ENCODE measurements around the gene ARHGEF9. TPM values are rescaled to one million over a fixed set of nuclear protein-coding genes. Genes with fewer than 3 reads are reported as not detected.

ARHGEF9 gene
- total RNA-seq, 3 donors from 2014 or later, result 9.3 to 28.0 (median 16.1) TPM

DNA sequence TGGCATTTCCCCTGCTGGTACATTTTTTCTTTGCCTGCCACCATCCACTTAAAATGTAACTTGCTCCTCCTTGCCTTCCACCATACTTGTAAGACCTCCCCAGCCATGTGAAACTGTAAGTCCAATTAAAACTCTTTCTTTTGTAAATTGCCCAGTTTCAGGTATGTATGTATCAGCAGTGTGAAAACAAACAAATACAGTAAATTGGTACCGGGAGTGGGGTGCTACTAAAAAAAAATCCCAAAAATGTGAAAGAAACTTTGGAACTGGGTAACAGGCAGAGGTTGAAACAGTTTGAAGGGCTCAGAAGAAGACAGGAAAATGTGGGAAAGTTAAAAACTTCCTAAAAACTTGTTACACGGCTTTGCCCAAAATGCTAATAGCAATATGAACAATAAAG is 16.3 kb downstream of the ARHGEF9 start:
- Histone ChIP-seq H3K36me3 (no peaks in the 10 kb centered on the region), H3K4me1 (no peaks in the 10 kb centered on the region), H3K4me3 (no peak overlapping the region), H3K9me3 (peaks cover 7 to 16% of the 10 kb centered on the region in 2 donors), H3K27me3 (peaks cover 0 to 8% of the 10 kb centered on the region in 2 donors), H3K27ac (no peak overlapping the region)
- TF ChIP-seq, protein P1, sequence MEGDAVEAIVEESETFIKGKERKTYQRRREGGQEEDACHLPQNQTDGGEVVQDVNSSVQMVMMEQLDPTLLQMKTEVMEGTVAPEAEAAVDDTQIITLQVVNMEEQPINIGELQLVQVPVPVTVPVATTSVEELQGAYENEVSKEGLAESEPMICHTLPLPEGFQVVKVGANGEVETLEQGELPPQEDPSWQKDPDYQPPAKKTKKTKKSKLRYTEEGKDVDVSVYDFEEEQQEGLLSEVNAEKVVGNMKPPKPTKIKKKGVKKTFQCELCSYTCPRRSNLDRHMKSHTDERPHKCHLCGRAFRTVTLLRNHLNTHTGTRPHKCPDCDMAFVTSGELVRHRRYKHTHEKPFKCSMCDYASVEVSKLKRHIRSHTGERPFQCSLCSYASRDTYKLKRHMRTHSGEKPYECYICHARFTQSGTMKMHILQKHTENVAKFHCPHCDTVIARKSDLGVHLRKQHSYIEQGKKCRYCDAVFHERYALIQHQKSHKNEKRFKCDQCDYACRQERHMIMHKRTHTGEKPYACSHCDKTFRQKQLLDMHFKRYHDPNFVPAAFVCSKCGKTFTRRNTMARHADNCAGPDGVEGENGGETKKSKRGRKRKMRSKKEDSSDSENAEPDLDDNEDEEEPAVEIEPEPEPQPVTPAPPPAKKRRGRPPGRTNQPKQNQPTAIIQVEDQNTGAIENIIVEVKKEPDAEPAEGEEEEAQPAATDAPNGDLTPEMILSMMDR (IDR thresholded peaks at IDR 0.05), result no peak
- TF ChIP-seq POLR2AphosphoS5 (IDR thresholded peaks at IDR 0.05), result no peak
- no peak for TF ChIP-seq POLR2A (IDR thresholded peaks at IDR 0.05)
- DNase-seq (ENCODE audit: low spot score in 2 of 2), result no peak
- intact Hi-C loops (cut with DNase I; ENCODE audit: low total_unique reads), result no loop called here

DNA sequence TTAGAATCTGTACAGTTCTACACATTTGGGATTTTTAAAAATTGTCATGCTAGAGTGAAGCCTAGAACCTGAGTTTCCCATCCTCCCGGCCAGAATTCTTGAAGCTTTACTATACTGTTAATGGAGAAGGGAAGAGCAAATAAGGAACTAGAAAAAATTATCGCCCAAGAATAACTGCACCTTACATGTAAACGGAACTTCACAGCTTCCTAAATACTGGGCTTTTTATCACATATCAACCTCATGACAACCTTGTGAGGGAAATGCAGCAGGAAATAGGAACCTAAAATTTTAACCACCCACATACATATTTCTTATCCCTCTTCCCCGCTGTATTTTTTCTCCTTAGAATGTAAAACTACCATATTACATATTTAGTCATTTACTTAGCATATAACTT is 19.3 kb downstream of the ARHGEF9 start:
- Histone ChIP-seq H3K4me1 (no peaks in the 10 kb centered on the region), H3K27me3 (peaks cover 0 to 8% of the 10 kb centered on the region in 2 donors), H3K4me3 (no peak overlapping the region), H3K27ac (no peak overlapping the region), H3K36me3 (no peaks in the 10 kb centered on the region), H3K9me3 (peaks cover 7 to 16% of the 10 kb centered on the region in 2 donors)
- intact Hi-C loops (cut with DNase I; ENCODE audit: low total_unique reads), result no loop called here
- DNase-seq (ENCODE audit: low spot score in 2 of 2), result no peak
- TF ChIP-seq POLR2A (IDR thresholded peaks at IDR 0.05) (no peak), POLR2AphosphoS5 (IDR thresholded peaks at IDR 0.05) (no peak)
- TF ChIP-seq, protein P1 (IDR thresholded peaks at IDR 0.05), result no peak

DNA sequence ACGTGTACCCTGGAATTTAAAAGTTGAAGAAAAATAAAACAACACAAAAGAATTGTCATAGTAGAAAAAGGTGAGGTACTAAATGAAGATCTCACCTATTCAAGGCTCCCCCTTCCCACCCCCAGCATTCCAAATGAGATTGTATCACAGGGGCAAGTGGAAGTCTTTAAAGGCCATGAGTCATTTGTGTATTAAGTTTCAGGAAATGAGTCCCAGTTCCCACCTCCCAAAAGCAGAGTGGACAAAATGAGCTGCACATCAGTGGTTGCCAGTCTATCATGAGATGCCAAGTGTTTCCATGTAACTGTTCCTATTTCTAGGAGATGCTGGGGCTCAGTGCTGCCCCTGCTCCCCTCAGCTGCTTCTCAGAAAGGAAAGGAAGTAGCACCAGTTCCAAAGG is 20.1 kb downstream of the ARHGEF9 start:
- TF ChIP-seq, protein P1 (IDR thresholded peaks at IDR 0.05), result no peak
- no peak for DNase-seq (ENCODE audit: low spot score in 2 of 2)
- no peak overlapping the region for H3K27ac ChIP-seq
- peaks cover 7 to 16% of the 10 kb centered on the region in 2 donors for H3K9me3 ChIP-seq
- no peaks in the 10 kb centered on the region for H3K4me1 ChIP-seq
- no peaks in the 10 kb centered on the region for H3K36me3 ChIP-seq
- intact Hi-C loops (cut with DNase I; ENCODE audit: low total_unique reads), result no loop called here
- peaks cover 0 to 10% of the 10 kb centered on the region in 2 donors for H3K27me3 ChIP-seq
- no peak overlapping the region for H3K4me3 ChIP-seq

DNA sequence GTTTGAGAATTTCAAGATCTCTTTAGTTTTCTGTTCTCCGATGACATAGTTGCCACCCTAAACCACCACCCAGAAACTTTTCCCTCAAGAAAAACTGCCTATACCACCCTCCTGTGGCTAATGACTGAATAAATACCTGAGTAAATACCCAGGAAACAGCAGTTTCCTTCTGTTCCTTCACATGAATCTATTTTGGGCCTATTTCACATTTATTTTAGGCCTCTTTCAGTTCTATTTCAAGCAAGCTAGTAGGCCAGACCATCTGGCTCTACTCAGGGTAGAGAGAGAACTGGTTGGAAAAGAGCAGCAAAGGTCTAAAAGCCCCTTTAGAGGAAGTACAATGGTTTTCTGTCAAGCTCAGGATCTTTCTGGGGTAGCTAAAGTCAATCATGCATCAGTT is 23.4 kb downstream of the ARHGEF9 start:
- Histone ChIP-seq H3K4me1 (no peaks in the 10 kb centered on the region), H3K27me3 (peaks cover 0 to 5% of the 10 kb centered on the region in 2 donors), H3K36me3 (no peaks in the 10 kb centered on the region), H3K9me3 (no peaks in the 10 kb centered on the region), H3K27ac (no peak overlapping the region), H3K4me3 (no peak overlapping the region)
- intact Hi-C loops (cut with DNase I; ENCODE audit: low total_unique reads), result no loop called here
- DNase-seq (ENCODE audit: low spot score in 2 of 2), result no peak
- TF ChIP-seq POLR2A (IDR thresholded peaks at IDR 0.05) (no peak), POLR2AphosphoS5 (IDR thresholded peaks at IDR 0.05) (no peak)

DNA sequence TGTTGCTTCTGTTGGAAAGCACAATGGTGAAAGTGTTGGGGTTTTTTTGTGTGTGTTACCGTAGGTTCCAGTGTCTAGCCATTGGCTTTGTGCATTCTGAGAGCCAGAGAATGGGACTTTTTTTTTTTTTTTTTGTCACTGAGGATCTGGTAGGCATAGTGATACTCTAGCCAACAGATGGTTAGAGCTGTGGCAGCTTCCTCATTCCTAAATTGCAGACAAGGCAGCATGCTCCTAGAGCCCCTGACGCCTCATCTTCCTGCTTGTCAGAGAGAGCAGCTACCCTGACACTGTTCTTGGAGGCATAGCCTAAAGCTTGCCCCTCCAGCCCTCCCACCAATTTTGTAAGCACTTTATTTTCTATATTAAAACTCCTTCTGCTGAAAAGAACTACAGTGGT is 27.0 kb downstream of the ARHGEF9 start:
- DNase-seq (ENCODE audit: low spot score in 2 of 2), result no peak
- no peak overlapping the region for H3K4me3 ChIP-seq
- no peak overlapping the region for H3K27ac ChIP-seq
- no peaks in the 10 kb centered on the region for H3K9me3 ChIP-seq
- H3K4me1 ChIP-seq, result no peaks in the 10 kb centered on the region
- TF ChIP-seq POLR2AphosphoS5 (IDR thresholded peaks at IDR 0.05), result no peak
- TF ChIP-seq POLR2A (IDR thresholded peaks at IDR 0.05), result no peak
- TF ChIP-seq, protein P1 (IDR thresholded peaks at IDR 0.05), result no peak
- H3K27me3 ChIP-seq, result peaks cover 0 to 17% of the 10 kb centered on the region in 2 donors
- intact Hi-C loops (cut with DNase I; ENCODE audit: low total_unique reads), result no loop called here
- H3K36me3 ChIP-seq, result no peaks in the 10 kb centered on the region

DNA sequence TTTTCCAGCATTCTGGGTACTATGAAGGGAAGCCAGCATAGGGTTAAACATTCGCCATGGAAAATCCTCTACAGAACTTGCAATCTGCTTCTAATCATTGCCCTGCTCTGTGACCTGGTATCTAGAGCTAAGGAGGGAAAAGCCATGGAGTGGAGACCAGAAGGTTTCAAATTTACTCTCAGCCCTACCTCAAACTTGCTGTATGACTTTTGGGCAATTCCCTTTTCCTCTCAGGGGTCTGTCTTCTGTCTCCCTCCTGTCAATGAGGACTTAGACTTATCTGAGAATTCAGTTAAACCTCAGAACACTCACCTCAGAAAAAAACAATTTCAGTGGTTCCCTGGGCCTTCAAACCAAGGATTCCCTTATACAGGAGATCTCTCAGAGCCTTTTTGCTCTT is 29.1 kb downstream of the ARHGEF9 start:
- Histone ChIP-seq H3K4me1 (no peaks in the 10 kb centered on the region), H3K27me3 (peaks cover 0 to 23% of the 10 kb centered on the region in 2 donors), H3K4me3 (no peak overlapping the region), H3K9me3 (no peaks in the 10 kb centered on the region), H3K27ac (peak overlapping the region; percentile 92 to 97), H3K36me3 (no peaks in the 10 kb centered on the region)
- intact Hi-C loops (cut with DNase I; ENCODE audit: low total_unique reads), result no loop called here
- TF ChIP-seq POLR2AphosphoS5 (IDR thresholded peaks at IDR 0.05) (no peak), POLR2A (IDR thresholded peaks at IDR 0.05) (no peak)
- TF ChIP-seq, protein P1 (IDR thresholded peaks at IDR 0.05), result no peak
- DNase-seq (ENCODE audit: low spot score in 2 of 2), result no peak
